H1 (cell line): ENCODE results near the gene TRIM22.

Source experiments
- ATF3 ChIP-seq: IDR thresholded peaks from 2 replicates; pipeline ENCODE4 v1.6.1; 2011; ENCODE audit warnings: low read depth, mild to moderate bottlenecking, low read length; ENCODE audit not compliant: insufficient read depth
- CREB1 ChIP-seq: IDR thresholded peaks from 2 replicates; pipeline ENCODE4 v1.6.1; 2012; ENCODE audit warnings: inconsistent platforms
- GABPA ChIP-seq: IDR thresholded peaks from 2 replicates; pipeline ENCODE4 v1.6.1; 2011; ENCODE audit warnings: mild to moderate bottlenecking, low read length, moderate library complexity, borderline replicate concordance; ENCODE audit not compliant: insufficient read depth
- KDM1A ChIP-seq: fragments of 200-600, 300-600 bp; sonication (generic); IDR thresholded peaks from 2 replicates; pipeline ENCODE4 v1.7.1; 2016; ENCODE audit warnings: mild to moderate bottlenecking, low read length, borderline replicate concordance
- MAFK ChIP-seq: IDR thresholded peaks from 2 replicates; pipeline ENCODE4 v1.6.1; 2012; ENCODE audit warnings: low read depth, mild to moderate bottlenecking, improper control_type of control experiment, low read length
- POLR2A ChIP-seq, 2 experiments: IDR thresholded peaks; 1 replicate in 1 of 2; 2 replicates in 1 of 2; pipeline ENCODE4 v1.6.1; 2011; ENCODE audit warnings: low read depth in 2 of 2, low read length in 2 of 2, mild to moderate bottlenecking in 2 of 2; ENCODE audit errors: control extremely low read depth in 1 of 2
- SUZ12 ChIP-seq: fragments of 200-600 bp; sonication (generic); IDR thresholded peaks from 2 replicates; pipeline ENCODE4 v1.6.1; 2012; ENCODE audit warnings: mild to moderate bottlenecking, inconsistent platforms, low read length, moderate library complexity, mixed read lengths

GRCh38 chr11:5679811-5680210 is 9.8 kb upstream of the TRIM22 start:
- TF ChIP-seq POLR2A (IDR thresholded peaks at IDR 0.05; ENCODE audit: control extremely low read depth in 1 of 2, low read depth in 2 of 2, low read length in 2 of 2): no peak
- TF ChIP-seq SUZ12: no peak
- TF ChIP-seq ATF3: no peak
- no peak for TF ChIP-seq KDM1A
- no peak for TF ChIP-seq MAFK
- TF ChIP-seq GABPA: no peak
- TF ChIP-seq CREB1: no peak
